GM12878 (cell line): Measurements from ENCODE around the gene KATNA1. TPM values are rescaled to one million over a fixed set of nuclear protein-coding genes. Genes with fewer than 3 reads are reported as not detected.

ENCODE experiments used
- BHLHE40 ChIP-seq, 2 experiments: fragments of 450-650 bp in 1 of 2; IDR thresholded peaks; 2 replicates each; pipeline ENCODE4 v1.6.1; 2011 to 2017; ENCODE audit warnings: low read depth in 2 of 2, borderline replicate concordance in 1 of 2, improper control_type of control experiment in 1 of 2, low read length in 1 of 2, mild to moderate bottlenecking in 1 of 2
- E4F1 ChIP-seq: fragments of 450-650 bp; IDR thresholded peaks from 2 replicates; pipeline ENCODE4 v1.6.1; 2018; ENCODE audit warnings: borderline replicate concordance, mild to moderate bottlenecking; ENCODE audit not compliant: partially characterized antibody
- EZH2 ChIP-seq: IDR thresholded peaks from 2 replicates; pipeline ENCODE4 v1.6.1; 2012; ENCODE audit warnings: low read depth, mild to moderate bottlenecking, control low read depth, inconsistent platforms, low read length, borderline replicate concordance; ENCODE audit not compliant: control insufficient read depth
- HDGF ChIP-seq: fragments of 450-650 bp; IDR thresholded peaks from 2 replicates; pipeline ENCODE4 v1.6.1; 2016; ENCODE audit warnings: antibody characterized with exemption
- IKZF2 ChIP-seq, 2 experiments: fragments of 450-650 bp; IDR thresholded peaks; 2 replicates each; pipeline ENCODE4 v1.6.1; 2017; ENCODE audit warnings: mild to moderate bottlenecking in 2 of 2, moderate library complexity in 2 of 2
- KAT2A ChIP-seq: conservative IDR thresholded peaks from 2 replicates; pipeline ENCODE4 v1.6.1; 2011; ENCODE audit warnings: low read depth, low read length; ENCODE audit not compliant: control insufficient read depth
- MYC ChIP-seq: IDR thresholded peaks from 2 replicates; pipeline ENCODE4 v1.6.1; 2011; ENCODE audit warnings: mild to moderate bottlenecking, low read length, moderate library complexity, inconsistent platforms; ENCODE audit not compliant: insufficient read depth, insufficient replicate concordance, insufficient read length, severe bottlenecking
- NBN ChIP-seq: fragments of 450-650 bp; IDR thresholded peaks from 2 replicates; pipeline ENCODE4 v1.6.1; 2016
- POLR2A ChIP-seq: IDR thresholded peaks from 2 replicates; pipeline ENCODE4 v1.6.1; 2011; ENCODE audit warnings: low read depth, mild to moderate bottlenecking, low read length
- POU2F2 ChIP-seq: IDR thresholded peaks from 3 replicates; pipeline ENCODE4 v1.6.1; 2011; ENCODE audit warnings: low read depth, mild to moderate bottlenecking, low read length, borderline replicate concordance
- RAD51 ChIP-seq: fragments of 450-650 bp; IDR thresholded peaks from 2 replicates; pipeline ENCODE4 v1.6.1; 2016; ENCODE audit warnings: moderate library complexity, mild to moderate bottlenecking, inconsistent platforms
- SMC3 ChIP-seq: IDR thresholded peaks from 2 replicates; pipeline ENCODE4 v1.6.1; 2011; ENCODE audit warnings: low read length, improper control_type of control experiment, borderline replicate concordance
- SP1 ChIP-seq: IDR thresholded peaks from one replicate; pipeline ENCODE4 v1.6.1; 2011; ENCODE audit warnings: low read depth, low read length
- SPI1 ChIP-seq: IDR thresholded peaks from 2 replicates; pipeline ENCODE4 v1.6.1; 2011; ENCODE audit warnings: low read depth, mild to moderate bottlenecking, low read length, moderate library complexity, borderline replicate concordance; ENCODE audit not compliant: insufficient read depth
- SUPT20H ChIP-seq: IDR thresholded peaks from 2 replicates; pipeline ENCODE4 v1.6.1; 2011; ENCODE audit warnings: low read depth, mild to moderate bottlenecking, low read length, moderate library complexity, borderline replicate concordance; ENCODE audit not compliant: control insufficient read depth
- TAF1 ChIP-seq: IDR thresholded peaks from 2 replicates; pipeline ENCODE4 v1.6.1; 2011; ENCODE audit warnings: mild to moderate bottlenecking, low read depth, low read length, borderline replicate concordance
- TCF3 ChIP-seq: IDR thresholded peaks from 2 replicates; pipeline ENCODE4 v1.6.1; 2012; ENCODE audit warnings: low read depth, mild to moderate bottlenecking, low read length, borderline replicate concordance; ENCODE audit not compliant: insufficient read depth
- ZBED1 ChIP-seq: IDR thresholded peaks from 2 replicates; pipeline ENCODE4 v1.6.1; 2016; ENCODE audit warnings: borderline replicate concordance
- ZNF622 ChIP-seq: fragments of 450-650 bp; IDR thresholded peaks from 2 replicates; pipeline ENCODE4 v1.6.1; 2017; ENCODE audit warnings: mild to moderate bottlenecking, inconsistent platforms
- polyA plus RNA-seq, 11 experiments: library from polyadenylated mRNA; depleted of rRNA in 4 of 11; unstranded in 6 of 11; stranded (reverse) in 5 of 11; fragments of >200 nt; fragmentation: Nextera tagmentation in 4 of 11; fragmentation: Illumina TruSeq in 1 of 11; extraction: Ambion mirVana in 4 of 11; extraction: Trizol in 1 of 11; gene quantifications; 1 replicate in 1 of 11; 2 replicates in 10 of 11; pipeline versions ENCODE4 v1.2.1 to v1.2.3, GENCODE V29; 2011 to 2016; ENCODE audit warnings: inconsistent platforms in 2 of 11, missing spikeins in 2 of 11, low read depth in 1 of 11
- total RNA-seq, 4 experiments: library from RNA; depleted of rRNA in 3 of 4; stranded (reverse); fragments of >200 nt in 3 of 4; fragmentation: Illumina TruSeq in 1 of 4; extraction: Trizol in 1 of 4; gene quantifications; 2 replicates each; pipeline versions ENCODE4 v1.2.1 to v1.2.3, GENCODE V29; 2013 to 2021
- TF ChIP-seq, protein P1 (sequence below): fragments of 450-650 bp; IDR thresholded peaks from 2 replicates; pipeline ENCODE4 v1.6.1; 2016; ENCODE audit warnings: mild to moderate bottlenecking, moderate library complexity, borderline replicate concordance
- TF ChIP-seq, protein P2 (sequence below): fragments of 450-650 bp; IDR thresholded peaks from 2 replicates; pipeline ENCODE4 v1.6.1; 2016; ENCODE audit warnings: mild to moderate bottlenecking

Gene KATNA1
- total and polyA plus RNA-seq, 10 of the 15 experiments (the other 5 are each of a cell fraction or from before 2014, with no cell fraction given) = 15.4 to 35.3 (median 25.1) TPM

GRCh38 chr6:149545754-149546471 is 102.6 kb downstream of the KATNA1 start, which contains the start of gene PPIL4 (continued):
- TF ChIP-seq POU2F2 (peak; percentile 64; the same call in 1 of the 3 replicates), ZBED1 (no peak), ZNF622 (no peak), SPI1 (0 out of 2 replicates have a peak, but pooled peaks have one; percentile 10), MYC (peak; percentile 20), SP1 (peak; percentile 83), IKZF2 (IDR thresholded peaks at IDR 0.05) (peak in 1 of 2 experiments; percentile 36; a peak in 1 of 4 replicates), RAD51 (peak; percentile 61; the same call in 1 of the 2 replicates), POLR2A (peak; percentile 94), NBN (peak; percentile 98), E4F1 (peak; percentile 64), TAF1 (peak; percentile 77; the same call in 1 of the 2 replicates), EZH2 (no peak), SUPT20H (no peak), HDGF (no peak), TCF3 (0 out of 2 replicates have a peak, but pooled peaks have one; percentile 40), KAT2A (no peak), BHLHE40 (IDR thresholded peaks at IDR 0.05; ENCODE audit: borderline replicate concordance in 1 of 2, low read depth in 2 of 2, low read length in 1 of 2) (peak; percentile 61 to 82; a peak in 3 of 4 replicates), SMC3 (peak; percentile 50)
- TF ChIP-seq, protein P1, sequence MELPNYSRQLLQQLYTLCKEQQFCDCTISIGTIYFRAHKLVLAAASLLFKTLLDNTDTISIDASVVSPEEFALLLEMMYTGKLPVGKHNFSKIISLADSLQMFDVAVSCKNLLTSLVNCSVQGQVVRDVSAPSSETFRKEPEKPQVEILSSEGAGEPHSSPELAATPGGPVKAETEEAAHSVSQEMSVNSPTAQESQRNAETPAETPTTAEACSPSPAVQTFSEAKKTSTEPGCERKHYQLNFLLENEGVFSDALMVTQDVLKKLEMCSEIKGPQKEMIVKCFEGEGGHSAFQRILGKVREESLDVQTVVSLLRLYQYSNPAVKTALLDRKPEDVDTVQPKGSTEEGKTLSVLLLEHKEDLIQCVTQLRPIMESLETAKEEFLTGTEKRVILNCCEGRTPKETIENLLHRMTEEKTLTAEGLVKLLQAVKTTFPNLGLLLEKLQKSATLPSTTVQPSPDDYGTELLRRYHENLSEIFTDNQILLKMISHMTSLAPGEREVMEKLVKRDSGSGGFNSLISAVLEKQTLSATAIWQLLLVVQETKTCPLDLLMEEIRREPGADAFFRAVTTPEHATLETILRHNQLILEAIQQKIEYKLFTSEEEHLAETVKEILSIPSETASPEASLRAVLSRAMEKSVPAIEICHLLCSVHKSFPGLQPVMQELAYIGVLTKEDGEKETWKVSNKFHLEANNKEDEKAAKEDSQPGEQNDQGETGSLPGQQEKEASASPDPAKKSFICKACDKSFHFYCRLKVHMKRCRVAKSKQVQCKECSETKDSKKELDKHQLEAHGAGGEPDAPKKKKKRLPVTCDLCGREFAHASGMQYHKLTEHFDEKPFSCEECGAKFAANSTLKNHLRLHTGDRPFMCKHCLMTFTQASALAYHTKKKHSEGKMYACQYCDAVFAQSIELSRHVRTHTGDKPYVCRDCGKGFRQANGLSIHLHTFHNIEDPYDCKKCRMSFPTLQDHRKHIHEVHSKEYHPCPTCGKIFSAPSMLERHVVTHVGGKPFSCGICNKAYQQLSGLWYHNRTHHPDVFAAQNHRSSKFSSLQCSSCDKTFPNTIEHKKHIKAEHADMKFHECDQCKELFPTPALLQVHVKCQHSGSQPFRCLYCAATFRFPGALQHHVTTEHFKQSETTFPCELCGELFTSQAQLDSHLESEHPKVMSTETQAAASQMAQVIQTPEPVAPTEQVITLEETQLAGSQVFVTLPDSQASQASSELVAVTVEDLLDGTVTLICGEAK = peak; percentile 84
- TF ChIP-seq, protein P2, sequence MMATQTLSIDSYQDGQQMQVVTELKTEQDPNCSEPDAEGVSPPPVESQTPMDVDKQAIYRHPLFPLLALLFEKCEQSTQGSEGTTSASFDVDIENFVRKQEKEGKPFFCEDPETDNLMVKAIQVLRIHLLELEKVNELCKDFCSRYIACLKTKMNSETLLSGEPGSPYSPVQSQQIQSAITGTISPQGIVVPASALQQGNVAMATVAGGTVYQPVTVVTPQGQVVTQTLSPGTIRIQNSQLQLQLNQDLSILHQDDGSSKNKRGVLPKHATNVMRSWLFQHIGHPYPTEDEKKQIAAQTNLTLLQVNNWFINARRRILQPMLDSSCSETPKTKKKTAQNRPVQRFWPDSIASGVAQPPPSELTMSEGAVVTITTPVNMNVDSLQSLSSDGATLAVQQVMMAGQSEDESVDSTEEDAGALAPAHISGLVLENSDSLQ = peak; percentile 80
